ENCODE measurements around the gene PCSK5.

DNA sequence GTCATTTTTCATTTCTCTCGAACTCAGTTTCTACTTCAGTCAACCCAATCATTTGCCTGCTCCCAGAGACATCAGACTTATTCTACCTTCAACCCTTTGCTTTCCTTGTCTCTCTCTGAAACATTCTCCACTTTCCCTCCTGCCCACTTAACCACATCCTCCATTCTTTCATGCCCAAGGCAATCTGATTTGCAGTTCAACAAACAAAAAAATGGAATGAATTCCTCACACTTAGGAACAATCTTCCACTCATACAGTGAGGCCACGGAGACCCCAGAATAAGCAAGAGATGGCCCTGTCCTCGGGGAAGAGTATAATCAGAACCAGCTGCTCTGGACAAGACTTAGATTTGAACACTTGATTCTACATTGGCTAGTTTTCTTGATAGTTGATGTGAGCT is 323.3 kb downstream of the PCSK5 start:
- TF ChIP-seq, protein P1, sequence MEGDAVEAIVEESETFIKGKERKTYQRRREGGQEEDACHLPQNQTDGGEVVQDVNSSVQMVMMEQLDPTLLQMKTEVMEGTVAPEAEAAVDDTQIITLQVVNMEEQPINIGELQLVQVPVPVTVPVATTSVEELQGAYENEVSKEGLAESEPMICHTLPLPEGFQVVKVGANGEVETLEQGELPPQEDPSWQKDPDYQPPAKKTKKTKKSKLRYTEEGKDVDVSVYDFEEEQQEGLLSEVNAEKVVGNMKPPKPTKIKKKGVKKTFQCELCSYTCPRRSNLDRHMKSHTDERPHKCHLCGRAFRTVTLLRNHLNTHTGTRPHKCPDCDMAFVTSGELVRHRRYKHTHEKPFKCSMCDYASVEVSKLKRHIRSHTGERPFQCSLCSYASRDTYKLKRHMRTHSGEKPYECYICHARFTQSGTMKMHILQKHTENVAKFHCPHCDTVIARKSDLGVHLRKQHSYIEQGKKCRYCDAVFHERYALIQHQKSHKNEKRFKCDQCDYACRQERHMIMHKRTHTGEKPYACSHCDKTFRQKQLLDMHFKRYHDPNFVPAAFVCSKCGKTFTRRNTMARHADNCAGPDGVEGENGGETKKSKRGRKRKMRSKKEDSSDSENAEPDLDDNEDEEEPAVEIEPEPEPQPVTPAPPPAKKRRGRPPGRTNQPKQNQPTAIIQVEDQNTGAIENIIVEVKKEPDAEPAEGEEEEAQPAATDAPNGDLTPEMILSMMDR (IDR thresholded peaks at IDR 0.05 in 8 of 11, conservative IDR thresholded peaks at IDR 0.05 in 3 of 11): no peak
- TF ChIP-seq POLR2A (IDR thresholded peaks at IDR 0.05): no peak
